Measurements from ENCODE around the gene CCL17. TPM values are rescaled to one million over a fixed set of nuclear protein-coding genes. Genes with fewer than 3 reads are reported as not detected.

Gene CCL17
- total and polyA plus RNA-seq, 9 of the 15 experiments (the other 6 are each of a cell fraction or from before 2014, with no cell fraction given) = not detected

DNA sequence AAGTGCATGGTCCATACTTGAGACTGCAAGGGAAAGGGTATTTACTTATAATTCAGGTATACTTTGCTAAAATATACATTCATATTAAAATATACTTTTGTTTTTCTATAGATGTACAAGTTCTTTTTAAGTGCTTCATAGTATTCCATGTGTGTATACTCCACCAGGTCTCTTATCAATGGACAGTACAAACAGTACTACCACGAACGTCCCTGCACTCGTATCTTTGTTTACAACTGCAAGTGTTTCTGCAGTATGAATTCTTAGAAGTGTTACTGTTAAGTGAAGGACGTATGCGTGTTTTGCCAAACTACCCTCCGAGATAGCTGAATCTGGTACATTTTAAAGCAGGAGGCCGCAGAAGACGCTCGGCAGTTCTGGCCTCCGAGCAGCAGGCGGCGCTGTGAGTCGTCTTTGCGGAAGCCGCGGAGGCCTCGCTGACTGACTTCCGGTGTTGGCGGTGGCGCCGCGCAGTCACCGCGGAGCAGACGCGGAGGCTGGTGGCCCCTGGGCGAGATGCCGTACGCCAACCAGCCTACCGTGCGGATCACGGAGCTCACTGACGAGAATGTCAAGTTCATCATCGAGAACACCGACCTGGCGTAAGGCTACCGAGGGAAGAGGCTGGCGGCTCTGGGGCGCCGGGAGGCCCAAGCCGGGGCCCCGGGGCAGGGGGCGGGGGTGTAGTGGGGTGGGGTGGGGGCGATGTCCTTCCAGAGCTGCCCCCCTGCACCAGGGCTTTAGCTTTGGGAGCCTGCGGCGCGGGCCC lies 57.8 kb downstream of the CCL17 start, which contains the start of gene POLR2C (continued):
- no peak for TF ChIP-seq PHB (CRISPR knock-in tag; IDR thresholded peaks at IDR 0.05)
- peak; percentile 94 for TF ChIP-seq ELF1 (tag; IDR thresholded peaks at IDR 0.05)
- no peak for TF ChIP-seq FOXA1 (IDR thresholded peaks at IDR 0.05; ENCODE audit: borderline replicate concordance)
- TF ChIP-seq PHTF2 (CRISPR knock-in tag; IDR thresholded peaks at IDR 0.05) = no peak
- TF ChIP-seq KLF1 (tag; IDR thresholded peaks at IDR 0.05) = no peak
- TF ChIP-seq RFX7 (CRISPR knock-in tag; IDR thresholded peaks at IDR 0.05) = no peak
- TF ChIP-seq, protein P1, sequence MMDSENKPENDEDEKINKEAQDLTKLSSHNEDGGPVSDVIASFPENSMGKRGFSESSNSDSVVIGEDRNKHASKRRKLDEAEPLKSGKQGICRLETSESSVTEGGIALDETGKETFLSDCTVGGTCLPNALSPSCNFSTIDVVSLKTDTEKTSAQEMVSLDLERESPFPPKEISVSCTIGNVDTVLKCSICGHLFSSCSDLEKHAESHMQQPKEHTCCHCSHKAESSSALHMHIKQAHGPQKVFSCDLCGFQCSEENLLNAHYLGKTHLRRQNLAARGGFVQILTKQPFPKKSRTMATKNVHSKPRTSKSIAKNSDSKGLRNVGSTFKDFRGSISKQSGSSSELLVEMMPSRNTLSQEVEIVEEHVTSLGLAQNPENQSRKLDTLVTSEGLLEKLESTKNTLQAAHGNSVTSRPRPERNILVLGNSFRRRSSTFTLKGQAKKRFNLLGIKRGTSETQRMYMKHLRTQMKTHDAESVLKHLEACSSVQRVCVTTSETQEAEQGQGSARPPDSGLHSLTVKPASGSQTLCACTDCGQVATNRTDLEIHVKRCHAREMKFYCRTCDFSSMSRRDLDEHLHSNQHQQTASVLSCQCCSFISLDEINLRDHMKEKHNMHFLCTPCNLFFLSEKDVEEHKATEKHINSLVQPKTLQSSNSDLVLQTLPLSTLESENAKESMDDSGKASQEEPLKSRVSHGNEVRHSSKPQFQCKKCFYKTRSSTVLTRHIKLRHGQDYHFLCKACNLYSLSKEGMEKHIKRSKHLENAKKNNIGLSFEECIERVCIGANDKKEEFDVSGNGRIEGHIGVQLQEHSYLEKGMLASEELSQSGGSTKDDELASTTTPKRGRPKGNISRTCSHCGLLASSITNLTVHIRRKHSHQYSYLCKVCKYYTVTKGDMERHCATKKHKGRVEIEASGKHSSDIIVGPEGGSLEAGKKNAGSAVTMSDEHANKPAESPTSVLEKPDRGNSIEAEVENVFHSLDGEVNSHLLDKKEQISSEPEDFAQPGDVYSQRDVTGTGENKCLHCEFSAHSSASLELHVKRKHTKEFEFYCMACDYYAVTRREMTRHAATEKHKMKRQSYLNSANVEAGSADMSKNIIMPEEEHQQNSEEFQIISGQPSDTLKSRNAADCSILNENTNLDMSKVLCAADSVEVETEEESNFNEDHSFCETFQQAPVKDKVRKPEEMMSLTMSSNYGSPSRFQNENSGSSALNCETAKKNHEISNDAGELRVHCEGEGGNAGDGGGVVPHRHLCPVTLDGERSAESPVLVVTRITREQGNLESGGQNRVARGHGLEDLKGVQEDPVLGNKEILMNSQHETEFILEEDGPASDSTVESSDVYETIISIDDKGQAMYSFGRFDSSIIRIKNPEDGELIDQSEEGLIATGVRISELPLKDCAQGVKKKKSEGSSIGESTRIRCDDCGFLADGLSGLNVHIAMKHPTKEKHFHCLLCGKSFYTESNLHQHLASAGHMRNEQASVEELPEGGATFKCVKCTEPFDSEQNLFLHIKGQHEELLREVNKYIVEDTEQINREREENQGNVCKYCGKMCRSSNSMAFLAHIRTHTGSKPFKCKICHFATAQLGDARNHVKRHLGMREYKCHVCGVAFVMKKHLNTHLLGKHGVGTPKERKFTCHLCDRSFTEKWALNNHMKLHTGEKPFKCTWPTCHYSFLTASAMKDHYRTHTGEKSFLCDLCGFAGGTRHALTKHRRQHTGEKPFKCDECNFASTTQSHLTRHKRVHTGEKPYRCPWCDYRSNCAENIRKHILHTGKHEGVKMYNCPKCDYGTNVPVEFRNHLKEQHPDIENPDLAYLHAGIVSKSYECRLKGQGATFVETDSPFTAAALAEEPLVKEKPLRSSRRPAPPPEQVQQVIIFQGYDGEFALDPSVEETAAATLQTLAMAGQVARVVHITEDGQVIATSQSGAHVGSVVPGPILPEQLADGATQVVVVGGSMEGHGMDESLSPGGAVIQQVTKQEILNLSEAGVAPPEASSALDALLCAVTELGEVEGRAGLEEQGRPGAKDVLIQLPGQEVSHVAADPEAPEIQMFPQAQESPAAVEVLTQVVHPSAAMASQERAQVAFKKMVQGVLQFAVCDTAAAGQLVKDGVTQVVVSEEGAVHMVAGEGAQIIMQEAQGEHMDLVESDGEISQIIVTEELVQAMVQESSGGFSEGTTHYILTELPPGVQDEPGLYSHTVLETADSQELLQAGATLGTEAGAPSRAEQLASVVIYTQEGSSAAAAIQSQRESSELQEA (IDR thresholded peaks at IDR 0.05; ENCODE audit: low read depth) = no peak
- TF ChIP-seq GATAD2B (IDR thresholded peaks at IDR 0.05; ENCODE audit: borderline replicate concordance) = peak; percentile 91
- TF ChIP-seq RBM14 (IDR thresholded peaks at IDR 0.05; ENCODE audit: borderline replicate concordance, insufficient read depth, low read depth, low read length) = no peak
- TF ChIP-seq ZKSCAN1 (IDR thresholded peaks at IDR 0.05; ENCODE audit: low read depth, low read length) = 0 out of 2 replicates have a peak, but pooled peaks have one; percentile 31
- no peak for TF ChIP-seq ZBED1 (IDR thresholded peaks at IDR 0.05)
- TF ChIP-seq CREB1 (IDR thresholded peaks at IDR 0.05) = peak; percentile 62
- TF ChIP-seq CREB1 (CRISPR knock-in tag; IDR thresholded peaks at IDR 0.05) = peak; percentile 70
- TF ChIP-seq TARDBP (IDR thresholded peaks at IDR 0.05) = peak; percentile 40; the same call in 1 of the 2 replicates
- peak in 1 of 2 experiments; percentile 70; a peak in 2 of 4 replicates for TF ChIP-seq HDAC1 (IDR thresholded peaks at IDR 0.05)
- TF ChIP-seq MAFG (tag; conservative IDR thresholded peaks at IDR 0.05) = no peak
- 0 out of 2 replicates have a peak, but pooled peaks have one; percentile 38 for TF ChIP-seq SMC3 (conservative IDR thresholded peaks at IDR 0.05; ENCODE audit: insufficient read depth, low read depth, low read length)
- TF ChIP-seq ELF4 (CRISPR knock-in tag; IDR thresholded peaks at IDR 0.05) = no peak
- no peak for TF ChIP-seq CBFA2T2 (conservative IDR thresholded peaks at IDR 0.05)
- peak; percentile 96 for TF ChIP-seq RBFOX2 (IDR thresholded peaks at IDR 0.05; ENCODE audit: low read depth, low read length)
- TF ChIP-seq, protein P2, sequence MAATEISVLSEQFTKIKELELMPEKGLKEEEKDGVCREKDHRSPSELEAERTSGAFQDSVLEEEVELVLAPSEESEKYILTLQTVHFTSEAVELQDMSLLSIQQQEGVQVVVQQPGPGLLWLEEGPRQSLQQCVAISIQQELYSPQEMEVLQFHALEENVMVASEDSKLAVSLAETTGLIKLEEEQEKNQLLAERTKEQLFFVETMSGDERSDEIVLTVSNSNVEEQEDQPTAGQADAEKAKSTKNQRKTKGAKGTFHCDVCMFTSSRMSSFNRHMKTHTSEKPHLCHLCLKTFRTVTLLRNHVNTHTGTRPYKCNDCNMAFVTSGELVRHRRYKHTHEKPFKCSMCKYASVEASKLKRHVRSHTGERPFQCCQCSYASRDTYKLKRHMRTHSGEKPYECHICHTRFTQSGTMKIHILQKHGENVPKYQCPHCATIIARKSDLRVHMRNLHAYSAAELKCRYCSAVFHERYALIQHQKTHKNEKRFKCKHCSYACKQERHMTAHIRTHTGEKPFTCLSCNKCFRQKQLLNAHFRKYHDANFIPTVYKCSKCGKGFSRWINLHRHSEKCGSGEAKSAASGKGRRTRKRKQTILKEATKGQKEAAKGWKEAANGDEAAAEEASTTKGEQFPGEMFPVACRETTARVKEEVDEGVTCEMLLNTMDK (IDR thresholded peaks at IDR 0.05; ENCODE audit: borderline replicate concordance, insufficient read depth, low read depth, low read length, poor library complexity, severe bottlenecking) = peak; percentile 97
